Esophagus squamous epithelium (tissue), 4 donors: Measurements from ENCODE around the gene SGK1.

Source experiments
- POLR2A ChIP-seq, 4 donors: fragments of 450-650 bp; IDR thresholded peaks; one replicate each; pipeline ENCODE4 v1.6.1; 2017; ENCODE audit warnings: antibody characterized with exemption in 4 of 4, mild to moderate bottlenecking in 4 of 4, moderate library complexity in 3 of 4
- TF ChIP-seq, protein P1 (sequence below), 6 experiments: fragments of 450-650 bp in 4 of 6; fragments of 200-600 bp in 2 of 6; sonication (generic) in 2 of 6; IDR thresholded peaks; one replicate each; pipeline ENCODE4 v1.5.1; 2016 to 2019; ENCODE audit warnings: antibody characterized with exemption in 6 of 6, mild to moderate bottlenecking in 4 of 6, moderate library complexity in 4 of 6

DNA sequence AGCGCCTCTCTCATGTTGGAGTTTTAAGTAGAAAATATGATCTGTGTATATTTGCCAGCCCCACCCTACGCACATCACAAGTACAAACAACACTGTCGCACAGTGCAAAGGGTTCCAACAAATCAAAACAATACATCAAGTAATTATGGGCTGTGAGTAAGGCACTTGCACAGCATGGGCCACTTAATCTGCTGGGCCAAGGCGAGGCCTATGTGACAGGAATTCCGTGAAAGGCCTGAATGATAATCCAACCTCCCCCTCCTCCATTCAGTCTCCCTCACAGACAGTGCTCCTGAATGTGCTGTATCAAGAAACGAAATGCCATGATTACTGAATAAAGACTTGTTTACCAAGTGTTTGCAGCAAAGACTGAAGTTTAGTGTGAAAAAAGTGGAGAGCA is 135.4 kb downstream of the SGK1 start:
- no peak for TF ChIP-seq POLR2A (IDR thresholded peaks at IDR 0.05)
- TF ChIP-seq, protein P1, sequence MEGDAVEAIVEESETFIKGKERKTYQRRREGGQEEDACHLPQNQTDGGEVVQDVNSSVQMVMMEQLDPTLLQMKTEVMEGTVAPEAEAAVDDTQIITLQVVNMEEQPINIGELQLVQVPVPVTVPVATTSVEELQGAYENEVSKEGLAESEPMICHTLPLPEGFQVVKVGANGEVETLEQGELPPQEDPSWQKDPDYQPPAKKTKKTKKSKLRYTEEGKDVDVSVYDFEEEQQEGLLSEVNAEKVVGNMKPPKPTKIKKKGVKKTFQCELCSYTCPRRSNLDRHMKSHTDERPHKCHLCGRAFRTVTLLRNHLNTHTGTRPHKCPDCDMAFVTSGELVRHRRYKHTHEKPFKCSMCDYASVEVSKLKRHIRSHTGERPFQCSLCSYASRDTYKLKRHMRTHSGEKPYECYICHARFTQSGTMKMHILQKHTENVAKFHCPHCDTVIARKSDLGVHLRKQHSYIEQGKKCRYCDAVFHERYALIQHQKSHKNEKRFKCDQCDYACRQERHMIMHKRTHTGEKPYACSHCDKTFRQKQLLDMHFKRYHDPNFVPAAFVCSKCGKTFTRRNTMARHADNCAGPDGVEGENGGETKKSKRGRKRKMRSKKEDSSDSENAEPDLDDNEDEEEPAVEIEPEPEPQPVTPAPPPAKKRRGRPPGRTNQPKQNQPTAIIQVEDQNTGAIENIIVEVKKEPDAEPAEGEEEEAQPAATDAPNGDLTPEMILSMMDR (IDR thresholded peaks at IDR 0.05): no peak
